Measurements from ENCODE around the gene GABRD. TPM values are rescaled to one million over a fixed set of nuclear protein-coding genes. Genes with fewer than 3 reads are reported as not detected.
"Not testable (repeated sequence)": the region's sequence is repeated elsewhere in the genome, so short reads cannot be mapped to it uniquely, and the experiment has no call there.

The GABRD gene
- total RNA-seq, 3 donors from 2014 or later (not counting 1 experiment from before 2014, with no cell fraction given) = 0.19 to 0.33 TPM; not detected in 1

- H3K9me3 Mint-ChIP-seq = no peaks in the 10 kb centered on the region
- no peak overlapping the region for H3K4me3 ChIP-seq (ENCODE audit: low read length)
- H3K36me3 Mint-ChIP-seq = no peaks in the 10 kb centered on the region
- TF ChIP-seq, protein P1, sequence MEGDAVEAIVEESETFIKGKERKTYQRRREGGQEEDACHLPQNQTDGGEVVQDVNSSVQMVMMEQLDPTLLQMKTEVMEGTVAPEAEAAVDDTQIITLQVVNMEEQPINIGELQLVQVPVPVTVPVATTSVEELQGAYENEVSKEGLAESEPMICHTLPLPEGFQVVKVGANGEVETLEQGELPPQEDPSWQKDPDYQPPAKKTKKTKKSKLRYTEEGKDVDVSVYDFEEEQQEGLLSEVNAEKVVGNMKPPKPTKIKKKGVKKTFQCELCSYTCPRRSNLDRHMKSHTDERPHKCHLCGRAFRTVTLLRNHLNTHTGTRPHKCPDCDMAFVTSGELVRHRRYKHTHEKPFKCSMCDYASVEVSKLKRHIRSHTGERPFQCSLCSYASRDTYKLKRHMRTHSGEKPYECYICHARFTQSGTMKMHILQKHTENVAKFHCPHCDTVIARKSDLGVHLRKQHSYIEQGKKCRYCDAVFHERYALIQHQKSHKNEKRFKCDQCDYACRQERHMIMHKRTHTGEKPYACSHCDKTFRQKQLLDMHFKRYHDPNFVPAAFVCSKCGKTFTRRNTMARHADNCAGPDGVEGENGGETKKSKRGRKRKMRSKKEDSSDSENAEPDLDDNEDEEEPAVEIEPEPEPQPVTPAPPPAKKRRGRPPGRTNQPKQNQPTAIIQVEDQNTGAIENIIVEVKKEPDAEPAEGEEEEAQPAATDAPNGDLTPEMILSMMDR (IDR thresholded peaks at IDR 0.05) = no peak
- DNase-seq = no peak
- no peaks in the 10 kb centered on the region for H3K9me3 ChIP-seq (ENCODE audit: control insufficient read depth, insufficient read depth, low read length)
- no peak overlapping the region for H3K27ac Mint-ChIP-seq
- no peak overlapping the region for H3K4me3 Mint-ChIP-seq
- H3K4me1 Mint-ChIP-seq = no peaks in the 10 kb centered on the region
- H3K36me3 ChIP-seq (ENCODE audit: control insufficient read depth, insufficient read depth, low read length) = no peaks in the 10 kb centered on the region
- no peaks in the 10 kb centered on the region for H3K4me1 ChIP-seq (ENCODE audit: control insufficient read depth, insufficient read depth, low read length)
- no peaks in the 10 kb centered on the region for H3K27me3 ChIP-seq (ENCODE audit: control insufficient read depth, insufficient read depth, low read length)
- H3K27me3 Mint-ChIP-seq (ENCODE audit: low read depth in 2 of 2) = no peaks in the 10 kb centered on the region
- no peak overlapping the region for H3K27ac ChIP-seq (ENCODE audit: low read length)
- 96% methylated on average over 54 of the region's 61 CpGs for WGBS (ENCODE audit: insufficient coverage)
- intact Hi-C loops (cut with micrococcal nuclease) = no loop called here
- ATAC-seq = no peak
Measured at GRCh38 chr1:1979482-1980165, 39.5 kb upstream of the GABRD start.

DNA sequence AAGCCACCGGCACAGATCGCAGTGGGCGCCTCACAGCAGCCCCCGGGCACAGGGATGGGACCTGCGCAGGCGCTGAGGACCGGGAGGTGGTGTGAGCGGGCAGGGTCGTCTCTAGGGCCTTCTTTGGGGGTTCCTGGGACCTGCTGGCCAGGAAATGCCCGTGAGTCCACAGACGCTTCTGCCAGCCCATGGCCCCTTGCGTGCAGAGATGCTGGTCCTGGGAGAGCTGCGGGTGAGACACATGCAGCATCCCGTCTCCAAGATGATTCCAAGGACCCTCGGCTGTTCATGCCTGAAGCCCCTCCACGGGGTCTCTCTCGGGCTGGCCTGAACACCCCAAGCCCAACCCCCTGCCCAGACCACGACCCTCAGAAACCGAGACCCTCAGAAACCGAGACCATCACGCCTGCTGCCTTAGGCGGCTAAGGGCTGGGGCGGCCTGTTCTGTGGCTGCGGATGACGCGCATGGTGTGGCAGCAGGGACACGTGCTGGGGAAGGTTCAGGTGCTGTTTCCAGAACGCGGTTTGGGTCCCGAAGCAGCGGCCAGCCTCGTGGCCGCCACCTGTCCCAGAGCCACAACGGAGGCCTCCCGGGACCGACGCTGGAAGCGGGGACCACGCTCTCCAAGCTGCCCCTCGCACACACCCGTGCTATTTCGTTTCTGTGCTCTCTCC lies 38.5 kb upstream of the GABRD start:
- Mint-ChIP-seq H3K27ac (no peak overlapping the region), H3K4me1 (no peaks in the 10 kb centered on the region), H3K36me3 (no peaks in the 10 kb centered on the region), H3K9me3 (no peaks in the 10 kb centered on the region), H3K4me3 (no peak overlapping the region), H3K27me3 (ENCODE audit: low read depth in 2 of 2) (no peaks in the 10 kb centered on the region)
- TF ChIP-seq, protein P1 (IDR thresholded peaks at IDR 0.05) = no peak
- ATAC-seq (no peak), DNase-seq (no peak)
- no peak overlapping the region for H3K4me3 ChIP-seq (ENCODE audit: low read length)
- H3K9me3 ChIP-seq (ENCODE audit: control insufficient read depth, insufficient read depth, low read length) = no peaks in the 10 kb centered on the region
- H3K36me3 ChIP-seq (ENCODE audit: control insufficient read depth, insufficient read depth, low read length) = no peaks in the 10 kb centered on the region
- H3K4me1 ChIP-seq (ENCODE audit: control insufficient read depth, insufficient read depth, low read length) = no peaks in the 10 kb centered on the region
- H3K27ac ChIP-seq (ENCODE audit: low read length) = no peak overlapping the region
- intact Hi-C loops (cut with micrococcal nuclease) = no loop called here
- WGBS (ENCODE audit: insufficient coverage) = 93% methylated on average over 42 of the region's 42 CpGs
- H3K27me3 ChIP-seq (ENCODE audit: control insufficient read depth, insufficient read depth, low read length) = no peaks in the 10 kb centered on the region

DNA sequence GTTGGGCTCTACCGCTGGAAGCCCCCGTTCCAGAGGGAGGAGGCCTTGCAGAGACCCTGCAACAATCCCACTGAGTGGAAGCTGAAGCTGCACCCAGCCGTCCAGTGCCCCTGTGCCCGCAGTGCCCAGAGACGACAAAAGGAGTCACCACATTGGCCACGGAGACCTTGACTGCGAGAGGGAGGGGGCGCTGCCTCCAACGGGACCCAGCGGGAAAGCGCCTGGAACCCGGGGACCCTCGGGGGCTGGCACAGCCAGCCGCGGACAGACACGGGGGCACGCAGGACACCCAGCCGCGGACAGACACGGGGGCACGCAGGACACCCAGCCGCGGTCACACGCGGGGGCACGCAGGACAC lies 38.0 kb upstream of the GABRD start:
- intact Hi-C loops (cut with micrococcal nuclease) = no loop called here
- Mint-ChIP-seq H3K36me3 (no peaks in the 10 kb centered on the region), H3K4me1 (no peaks in the 10 kb centered on the region), H3K27ac (no peak overlapping the region), H3K9me3 (no peaks in the 10 kb centered on the region), H3K27me3 (ENCODE audit: low read depth in 2 of 2) (no peaks in the 10 kb centered on the region), H3K4me3 (no peak overlapping the region)
- 92% methylated on average over 26 of the region's 26 CpGs for WGBS (ENCODE audit: insufficient coverage)
- Histone ChIP-seq H3K4me1 (ENCODE audit: control insufficient read depth, insufficient read depth, low read length) (no peaks in the 10 kb centered on the region), H3K4me3 (ENCODE audit: low read length) (no peak overlapping the region), H3K9me3 (ENCODE audit: control insufficient read depth, insufficient read depth, low read length) (no peaks in the 10 kb centered on the region), H3K36me3 (ENCODE audit: control insufficient read depth, insufficient read depth, low read length) (no peaks in the 10 kb centered on the region), H3K27me3 (ENCODE audit: control insufficient read depth, insufficient read depth, low read length) (no peaks in the 10 kb centered on the region), H3K27ac (ENCODE audit: low read length) (no peak overlapping the region)
- ATAC-seq (no peak), DNase-seq (no peak)
- TF ChIP-seq, protein P1 (IDR thresholded peaks at IDR 0.05) = no peak

DNA sequence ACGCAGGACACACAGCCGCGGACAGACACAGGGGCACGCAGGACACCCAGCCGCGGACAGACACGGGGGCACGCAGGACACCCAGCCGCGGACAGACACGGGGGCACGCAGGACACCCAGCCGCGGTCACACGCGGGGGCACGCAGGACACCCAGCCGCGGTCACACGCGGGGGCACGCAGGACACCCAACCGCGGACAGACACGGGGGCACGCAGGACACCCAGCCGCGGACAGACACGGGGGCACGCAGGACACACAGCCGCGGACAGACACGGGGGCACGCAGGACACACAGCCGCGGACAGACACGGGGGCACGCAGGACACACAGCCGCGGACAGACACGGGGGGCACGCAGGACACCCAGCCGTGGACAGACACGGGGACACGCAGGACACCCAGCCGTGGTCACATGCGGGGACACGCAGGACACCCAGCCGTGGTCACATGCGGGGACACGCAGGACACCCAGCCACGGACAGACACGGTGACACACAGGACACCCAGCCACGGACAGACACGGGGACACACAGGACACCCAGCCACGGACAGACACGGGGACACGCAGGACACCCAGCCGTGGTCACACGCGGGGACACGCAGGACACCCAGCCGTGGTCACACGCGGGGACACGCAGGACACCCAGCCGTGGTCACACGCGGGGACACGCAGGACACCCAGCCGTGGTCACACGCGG lies 37.4 kb upstream of the GABRD start:
- H3K4me1 ChIP-seq (ENCODE audit: control insufficient read depth, insufficient read depth, low read length); H3K9me3 Mint-ChIP-seq; H3K4me3 Mint-ChIP-seq; H3K9me3 ChIP-seq (ENCODE audit: control insufficient read depth, insufficient read depth, low read length); H3K4me3 ChIP-seq (ENCODE audit: low read length); H3K27me3 Mint-ChIP-seq (ENCODE audit: low read depth in 2 of 2); ATAC-seq; DNase-seq; H3K27me3 ChIP-seq (ENCODE audit: control insufficient read depth, insufficient read depth, low read length); H3K27ac ChIP-seq (ENCODE audit: low read length); intact Hi-C loops (cut with micrococcal nuclease); H3K36me3 Mint-ChIP-seq; H3K36me3 ChIP-seq (ENCODE audit: control insufficient read depth, insufficient read depth, low read length); H3K27ac Mint-ChIP-seq; H3K4me1 Mint-ChIP-seq: not testable (repeated sequence)
- WGBS (ENCODE audit: insufficient coverage) = 91% methylated on average over 69 of the region's 73 CpGs

Measured in natural killer cell (primary cell).